ENCODE results near the gene CHMP6. TPM values are rescaled to one million over a fixed set of nuclear protein-coding genes. Genes with fewer than 3 reads are reported as not detected.

Gene CHMP6
- total and polyA plus RNA-seq, 7 experiments from 2014 or later, result 26.4 to 55.4 (median 46.2) TPM

DNA sequence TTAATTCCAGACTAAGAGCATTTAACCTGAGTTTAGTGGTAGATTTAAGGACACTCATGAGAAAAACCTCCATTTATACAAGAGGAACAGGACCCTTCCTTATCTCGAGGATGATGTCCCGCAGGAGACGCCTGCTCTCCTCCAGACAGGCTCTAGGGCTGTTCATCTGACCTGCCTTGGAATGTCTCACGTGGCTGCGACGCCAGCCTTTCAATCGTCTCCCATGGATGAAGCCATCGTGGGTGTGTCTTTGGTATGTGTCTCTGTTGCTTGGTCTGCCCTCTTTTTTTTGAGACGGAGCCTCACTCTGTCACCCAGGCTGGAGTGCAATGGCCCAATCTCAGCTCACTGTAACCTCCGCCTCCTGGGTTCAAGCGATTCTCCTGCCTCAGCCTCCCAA is 16.5 kb downstream of the CHMP6 start:
- H3K9me3 ChIP-seq (ENCODE audit: control insufficient read depth in 2 of 3, low read length in 3 of 3), result peaks cover 0 to 8% (median 0%) of the 10 kb centered on the region in 3 experiments
- no peak overlapping the region for H3K4me3 ChIP-seq (ENCODE audit: low read length)
- Mint-ChIP-seq H3K36me3 (peaks cover 6 to 15% (median 11%) of the 10 kb centered on the region in 5 donors), H3K4me3 (no peak overlapping the region), H3K9me3 (peaks cover 0 to 14% (median 9%) of the 10 kb centered on the region in 11 donors), H3K27me3 (peaks cover 13 to 44% (median 22%) of the 10 kb centered on the region in 5 donors), H3K27ac (no peak overlapping the region), H3K4me1 (peaks cover 10 to 14% (median 13%) of the 10 kb centered on the region in 7 donors)
- ChIA-PET POLR2A (interaction anchor here (2.4 kb wide), 1 partner anchor 9 kb away, joined by 6 read pairs; no protein-coding TSS in a partner anchor), CTCF (no interaction called here)
- H3K27me3 ChIP-seq (ENCODE audit: control insufficient read depth in 2 of 2, insufficient read depth in 2 of 2, low read length in 2 of 2), result peaks cover 3 to 4% of the 10 kb centered on the region in 2 donors
- intact Hi-C loops (cut with micrococcal nuclease), result no loop called here
- ATAC-seq, result no peak
- peaks cover 3 to 13% of the 10 kb centered on the region in 2 donors for H3K4me1 ChIP-seq (ENCODE audit: control insufficient read depth in 2 of 2, insufficient read depth in 2 of 2, low read length in 2 of 2)
- no peak overlapping the region for H3K27ac ChIP-seq (ENCODE audit: low read depth, low read length)
- no peaks in the 10 kb centered on the region for H3K36me3 ChIP-seq (ENCODE audit: control insufficient read depth in 2 of 3, insufficient read depth in 3 of 3, low read length in 3 of 3)
- DNase-seq, result no peak

DNA sequence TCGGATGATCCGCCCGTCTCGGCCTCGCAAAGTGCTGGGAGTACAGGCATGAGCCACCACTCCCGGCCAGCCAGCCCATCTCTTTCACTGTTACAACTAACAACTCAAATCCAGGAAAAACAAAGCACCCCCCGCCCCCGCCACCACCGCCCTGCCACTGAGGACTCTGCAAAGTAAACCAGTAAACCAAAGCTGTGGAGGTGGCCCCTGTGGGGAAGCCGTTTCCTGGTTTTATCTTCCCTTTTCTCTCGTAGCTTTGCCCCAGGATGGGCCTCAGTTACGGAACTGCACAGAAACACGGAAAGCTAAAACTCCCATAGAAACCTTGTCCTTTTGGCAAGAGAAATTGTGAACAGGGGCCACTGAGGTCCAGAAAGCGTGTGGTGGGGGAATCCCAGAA is 17.5 kb downstream of the CHMP6 start:
- Mint-ChIP-seq H3K4me3 (no peak overlapping the region), H3K27me3 (peaks cover 13 to 37% (median 19%) of the 10 kb centered on the region in 5 donors), H3K9me3 (peaks cover 0 to 14% (median 9%) of the 10 kb centered on the region in 11 donors), H3K36me3 (peaks cover 6 to 19% (median 11%) of the 10 kb centered on the region in 5 donors), H3K27ac (no peak overlapping the region), H3K4me1 (peaks cover 4 to 12% (median 7%) of the 10 kb centered on the region in 7 donors)
- intact Hi-C loops (cut with micrococcal nuclease), result no loop called here
- ATAC-seq, result no peak
- peaks cover 0 to 4% of the 10 kb centered on the region in 2 donors for H3K27me3 ChIP-seq (ENCODE audit: control insufficient read depth in 2 of 2, insufficient read depth in 2 of 2, low read length in 2 of 2)
- POLR2A ChIA-PET, result no interaction called here
- H3K4me3 ChIP-seq (ENCODE audit: low read length), result no peak overlapping the region
- H3K27ac ChIP-seq (ENCODE audit: low read depth, low read length), result no peak overlapping the region
- no peak for DNase-seq
- H3K9me3 ChIP-seq (ENCODE audit: control insufficient read depth in 2 of 3, low read length in 3 of 3), result peaks cover 0 to 8% (median 0%) of the 10 kb centered on the region in 3 experiments
- CTCF ChIA-PET, result no interaction called here
- H3K4me1 ChIP-seq (ENCODE audit: control insufficient read depth in 2 of 2, insufficient read depth in 2 of 2, low read length in 2 of 2), result peaks cover 3 to 8% of the 10 kb centered on the region in 2 donors
- no peaks in the 10 kb centered on the region for H3K36me3 ChIP-seq (ENCODE audit: control insufficient read depth in 2 of 3, insufficient read depth in 3 of 3, low read length in 3 of 3)

- ChIA-PET CTCF (interaction anchor here (0.6 kb wide), 1 partner anchor 319 kb away, joined by 3 read pairs; no protein-coding TSS in a partner anchor), POLR2A (no interaction called here)
- Histone ChIP-seq H3K27me3 (ENCODE audit: control insufficient read depth in 2 of 2, insufficient read depth in 2 of 2, low read length in 2 of 2) (no peaks in the 10 kb centered on the region), H3K9me3 (ENCODE audit: control insufficient read depth in 2 of 3, low read length in 3 of 3) (peaks cover 0 to 8% (median 0%) of the 10 kb centered on the region in 3 experiments), H3K36me3 (ENCODE audit: control insufficient read depth in 2 of 3, insufficient read depth in 3 of 3, low read length in 3 of 3) (no peaks in the 10 kb centered on the region), H3K4me3 (ENCODE audit: low read length) (no peak overlapping the region), H3K27ac (ENCODE audit: low read depth, low read length) (no peak overlapping the region), H3K4me1 (ENCODE audit: control insufficient read depth in 2 of 2, insufficient read depth in 2 of 2, low read length in 2 of 2) (no peaks in the 10 kb centered on the region)
- Mint-ChIP-seq H3K4me1 (peaks cover 0 to 7% (median 4%) of the 10 kb centered on the region in 7 donors), H3K27me3 (peaks cover 7 to 26% (median 12%) of the 10 kb centered on the region in 5 donors), H3K36me3 (peaks cover 6 to 23% (median 18%) of the 10 kb centered on the region in 5 donors), H3K27ac (no peak overlapping the region), H3K9me3 (peaks cover 4 to 21% (median 13%) of the 10 kb centered on the region in 11 donors), H3K4me3 (no peak overlapping the region)
- DNase-seq, result no peak
- intact Hi-C loops (cut with micrococcal nuclease), result no loop called here
- no peak for ATAC-seq
These were observed 19.3 kb downstream of the CHMP6 start for GRCh38 chr17:81010935-81011334.

DNA sequence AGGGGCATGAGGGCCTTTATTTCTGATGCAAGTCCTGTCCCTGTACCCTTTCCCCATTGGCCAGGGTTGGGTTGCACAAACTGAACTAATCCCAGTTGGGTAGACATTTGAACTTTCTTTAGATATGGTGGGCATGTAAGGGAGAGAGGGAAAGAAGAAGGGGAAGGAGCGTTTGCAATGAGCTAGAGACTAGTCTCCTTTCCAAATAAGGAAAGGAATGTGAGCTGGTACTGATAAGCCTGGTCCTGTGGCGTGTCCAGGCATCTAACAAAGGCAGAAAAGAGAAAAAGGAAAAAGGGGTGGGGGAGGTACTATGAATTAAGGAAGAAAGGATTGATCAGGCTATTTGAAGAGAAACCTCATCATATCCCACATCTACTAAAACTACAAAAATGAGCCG is 20.3 kb downstream of the CHMP6 start:
- Mint-ChIP-seq H3K36me3 (peaks cover 6 to 23% (median 23%) of the 10 kb centered on the region in 5 donors), H3K4me1 (peaks cover 4 to 11% (median 7%) of the 10 kb centered on the region in 7 donors), H3K27me3 (peaks cover 2 to 17% (median 5%) of the 10 kb centered on the region in 5 donors), H3K4me3 (no peak overlapping the region), H3K9me3 (peaks cover 4 to 25% (median 11%) of the 10 kb centered on the region in 11 donors), H3K27ac (no peak overlapping the region)
- no peak overlapping the region for H3K27ac ChIP-seq (ENCODE audit: low read depth, low read length)
- ATAC-seq (no peak), DNase-seq (no peak)
- peaks cover 0 to 5% of the 10 kb centered on the region in 2 donors for H3K4me1 ChIP-seq (ENCODE audit: control insufficient read depth in 2 of 2, insufficient read depth in 2 of 2, low read length in 2 of 2)
- intact Hi-C loops (cut with micrococcal nuclease), result no loop called here
- CTCF ChIA-PET, result interaction anchor here (1.7 kb wide), 1 partner anchor 12 kb away, joined by 4 read pairs; no protein-coding TSS in a partner anchor
- H3K27me3 ChIP-seq (ENCODE audit: control insufficient read depth in 2 of 2, insufficient read depth in 2 of 2, low read length in 2 of 2), result no peaks in the 10 kb centered on the region
- peaks cover 0 to 14% (median 0%) of the 10 kb centered on the region in 3 experiments for H3K9me3 ChIP-seq (ENCODE audit: control insufficient read depth in 2 of 3, low read length in 3 of 3)
- no peak overlapping the region for H3K4me3 ChIP-seq (ENCODE audit: low read length)
- H3K36me3 ChIP-seq (ENCODE audit: control insufficient read depth in 2 of 3, insufficient read depth in 3 of 3, low read length in 3 of 3), result no peaks in the 10 kb centered on the region
- POLR2A ChIA-PET, result no interaction called here

DNA sequence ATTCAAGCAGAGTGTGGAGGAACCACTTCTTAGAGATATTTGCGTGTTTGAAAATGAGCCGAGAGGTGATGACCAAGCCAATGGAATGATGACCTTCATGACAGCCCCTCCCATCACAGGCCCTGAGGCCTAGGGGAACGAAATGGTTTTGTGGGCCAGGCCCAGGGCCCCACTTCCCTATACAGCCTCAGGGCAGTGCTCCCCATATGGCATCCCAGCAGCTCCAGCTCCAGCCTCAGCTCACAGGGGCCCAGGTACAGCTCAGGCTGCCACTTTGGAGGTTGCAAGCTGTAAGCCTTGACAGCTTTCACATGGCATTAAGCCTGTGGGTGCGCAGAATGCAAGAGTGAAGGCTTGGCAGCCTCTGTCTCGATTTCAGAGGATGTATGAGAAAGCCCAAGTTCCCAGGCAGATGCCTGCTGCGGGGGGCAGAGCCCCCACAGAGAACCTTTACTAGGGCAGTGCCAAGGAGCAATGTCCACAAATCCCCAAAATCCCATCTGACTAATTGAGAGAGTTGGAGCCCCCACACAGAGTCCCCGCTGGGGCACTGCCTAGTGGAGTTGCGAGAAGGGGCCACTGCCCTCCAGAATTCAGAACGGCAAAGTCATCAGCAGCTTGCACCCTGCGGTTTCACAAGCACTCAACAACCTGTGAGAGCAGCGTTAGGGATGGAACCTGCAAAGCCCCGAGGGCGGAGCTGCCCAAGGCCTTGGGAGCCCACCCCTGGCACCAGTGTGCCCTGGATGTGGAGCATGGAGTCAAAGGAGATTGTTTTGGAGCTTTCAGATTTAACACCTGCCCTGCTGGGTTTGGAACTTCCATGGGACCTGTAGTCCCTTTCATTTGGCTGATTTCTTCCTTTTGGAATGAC is 21.2 kb downstream of the CHMP6 start:
- Histone ChIP-seq H3K27ac (ENCODE audit: low read depth, low read length) (no peak overlapping the region), H3K4me1 (ENCODE audit: control insufficient read depth in 2 of 2, insufficient read depth in 2 of 2, low read length in 2 of 2) (peaks cover 2 to 13% of the 10 kb centered on the region in 2 donors), H3K9me3 (ENCODE audit: control insufficient read depth in 2 of 3, low read length in 3 of 3) (peaks cover 0 to 14% (median 0%) of the 10 kb centered on the region in 3 experiments), H3K36me3 (ENCODE audit: control insufficient read depth in 2 of 3, insufficient read depth in 3 of 3, low read length in 3 of 3) (no peaks in the 10 kb centered on the region), H3K27me3 (ENCODE audit: control insufficient read depth in 2 of 2, insufficient read depth in 2 of 2, low read length in 2 of 2) (no peaks in the 10 kb centered on the region), H3K4me3 (ENCODE audit: low read length) (no peak overlapping the region)
- ChIA-PET POLR2A (no interaction called here), CTCF (interaction anchor here (1.7 kb wide), 1 partner anchor 11 kb away, joined by 4 read pairs; no protein-coding TSS in a partner anchor)
- peaks cover 9 to 18% (median 13%) of the 10 kb centered on the region in 7 donors for H3K4me1 Mint-ChIP-seq
- H3K9me3 Mint-ChIP-seq, result peaks cover 4 to 27% (median 11%) of the 10 kb centered on the region in 11 donors
- intact Hi-C loops (cut with micrococcal nuclease), result no loop called here
- H3K27ac Mint-ChIP-seq, result no peak overlapping the region
- H3K4me3 Mint-ChIP-seq, result no peak overlapping the region
- peaks cover 6 to 23% (median 23%) of the 10 kb centered on the region in 5 donors for H3K36me3 Mint-ChIP-seq
- DNase-seq (no peak), ATAC-seq (no peak)
- peaks cover 0 to 11% (median 0%) of the 10 kb centered on the region in 5 donors for H3K27me3 Mint-ChIP-seq

- H3K27ac ChIP-seq (ENCODE audit: low read depth, low read length), result no peak overlapping the region
- ATAC-seq (no peak), DNase-seq (no peak)
- Mint-ChIP-seq H3K36me3 (peaks cover 6 to 23% (median 23%) of the 10 kb centered on the region in 5 donors), H3K4me3 (no peak overlapping the region), H3K27me3 (peaks cover 0 to 5% (median 0%) of the 10 kb centered on the region in 5 donors), H3K9me3 (peaks cover 4 to 27% (median 11%) of the 10 kb centered on the region in 11 donors), H3K4me1 (peaks cover 15 to 27% (median 21%) of the 10 kb centered on the region in 7 donors), H3K27ac (no peak overlapping the region)
- H3K4me1 ChIP-seq (ENCODE audit: control insufficient read depth in 2 of 2, insufficient read depth in 2 of 2, low read length in 2 of 2), result peaks cover 10 to 15% of the 10 kb centered on the region in 2 donors
- H3K27me3 ChIP-seq (ENCODE audit: control insufficient read depth in 2 of 2, insufficient read depth in 2 of 2, low read length in 2 of 2), result no peaks in the 10 kb centered on the region
- CTCF ChIA-PET, result interaction anchor here (1.7 kb wide), 1 partner anchor 10 kb away, joined by 4 read pairs; no protein-coding TSS in a partner anchor
- H3K9me3 ChIP-seq (ENCODE audit: control insufficient read depth in 2 of 3, low read length in 3 of 3), result peaks cover 0 to 14% (median 0%) of the 10 kb centered on the region in 3 experiments
- intact Hi-C loops (cut with micrococcal nuclease), result no loop called here
- H3K4me3 ChIP-seq (ENCODE audit: low read length), result no peak overlapping the region
- POLR2A ChIA-PET, result no interaction called here
- H3K36me3 ChIP-seq (ENCODE audit: control insufficient read depth in 2 of 3, insufficient read depth in 3 of 3, low read length in 3 of 3), result no peaks in the 10 kb centered on the region
These were observed 22.0 kb downstream of the CHMP6 start for GRCh38 chr17:81013642-81014041.

All from naive thymus-derived CD4-positive, alpha-beta T cell (primary cell).